Dermis microvascular lymphatic vessel endothelial cell (primary cell): ENCODE data around the gene HBA1. TPM values are rescaled to one million over a fixed set of nuclear protein-coding genes. Genes with fewer than 3 reads are reported as not detected.
"Not testable (repeated sequence)": the region's sequence is repeated elsewhere in the genome, so short reads cannot be mapped to it uniquely, and the experiment has no call there.

Experiments used
- DNase-seq, 2 donors: peaks; one replicate each; pipeline versions ENCODE4 v3.0.0 to v3.0.0-alpha.2; 2010; ENCODE audit warnings: low read depth in 2 of 2
- total RNA-seq: library from RNA; depleted of rRNA; stranded (reverse); fragments of >200 nt; gene quantifications from 2 replicates; pipeline ENCODE4 v1.2.1, GENCODE V29; 2014

HBA1 gene
- total RNA-seq, 1 donor from 2014 or later, result not detected

- no peak for DNase-seq
These were observed 17.2 kb upstream of the HBA1 start for GRCh38 chr16:159136-159849.

GRCh38 chr16:160242-160641 is 16.2 kb upstream of the HBA1 start:
- DNase-seq, result not testable (repeated sequence)

GRCh38 chr16:160691-161190 is 15.7 kb upstream of the HBA1 start:
- no peak for DNase-seq

GRCh38 chr16:162271-162991 is 14.0 kb upstream of the HBA1 start:
- DNase-seq, result no peak

GRCh38 chr16:163139-163538 is 13.3 kb upstream of the HBA1 start:
- DNase-seq, result not testable (repeated sequence)

GRCh38 chr16:163696-164095 is 12.8 kb upstream of the HBA1 start:
- not testable (repeated sequence) for DNase-seq

GRCh38 chr16:164134-164823 is 12.2 kb upstream of the HBA1 start:
- DNase-seq, result not testable (repeated sequence)

- DNase-seq, result no peak
These were observed 11.5 kb upstream of the HBA1 start for GRCh38 chr16:164827-165538.

- no peak for DNase-seq
These were observed 10.7 kb upstream of the HBA1 start, which contains the start of gene HBM for GRCh38 chr16:165539-166374. Gene HBM (plus strand): TSS chr16:165978. CDS start chr16:165998, 20 bp downstream.

- no peak for DNase-seq
These were observed 9.9 kb upstream of the HBA1 start for GRCh38 chr16:166375-167121.

- no peak for DNase-seq
These were observed 9.3 kb upstream of the HBA1 start for GRCh38 chr16:167122-167690.

GRCh38 chr16:168424-168823 is 8.1 kb upstream of the HBA1 start:
- no peak for DNase-seq

- DNase-seq, result no peak
These were observed 7.5 kb upstream of the HBA1 start for GRCh38 chr16:169014-169413.

GRCh38 chr16:170088-170507 is 6.4 kb upstream of the HBA1 start:
- peak in 1 of 2 donors; percentile 21 for DNase-seq

GRCh38 chr16:170788-171187 is 5.7 kb upstream of the HBA1 start:
- no peak for DNase-seq

- DNase-seq, result not testable (repeated sequence)
These were observed 4.0 kb upstream of the HBA1 start, which contains the start of gene HBA2 for GRCh38 chr16:172374-172941. Gene HBA2 (plus strand): TSS chr16:172876. CDS start chr16:172913, 37 bp downstream.

GRCh38 chr16:173211-173854 is 3.1 kb upstream of the HBA1 start:
- not testable (repeated sequence) for DNase-seq
